Measurements from ENCODE around the gene ZKSCAN7. TPM values are rescaled to one million over a fixed set of nuclear protein-coding genes. Genes with fewer than 3 reads are reported as not detected.
"Not testable (repeated sequence)": the region's sequence is repeated elsewhere in the genome, so short reads cannot be mapped to it uniquely, and the experiment has no call there.

ZKSCAN7 gene
- total and polyA plus RNA-seq, 2 donors (not counting 1 experiment from before 2014, with no cell fraction given), result 3.0 to 13.2 TPM

- TF ChIP-seq CTCF (conservative IDR thresholded peaks at IDR 0.05 in 1 of 2, IDR thresholded peaks at IDR 0.05 in 1 of 2; ENCODE audit: low read depth in 1 of 2, low read length in 2 of 2) (no peak), EZH2 (IDR thresholded peaks at IDR 0.05; ENCODE audit: low read length, missing control alignments) (no peak)
- no peak overlapping the region for H3K9ac ChIP-seq (ENCODE audit: insufficient read depth, low read length)
- no peaks in the 10 kb centered on the region for H3K27me3 ChIP-seq (ENCODE audit: control insufficient read depth, insufficient read depth, low read length)
- no peaks in the 10 kb centered on the region for H3K4me1 ChIP-seq (ENCODE audit: control insufficient read depth, extremely low read depth, insufficient read depth, low read length)
- no peak overlapping the region for H2AFZ ChIP-seq (ENCODE audit: low read length)
- H3K79me2 ChIP-seq (ENCODE audit: control insufficient read depth, insufficient read depth, low read length), result no peaks in the 10 kb centered on the region
- no peaks in the 10 kb centered on the region for H4K20me1 ChIP-seq (ENCODE audit: control insufficient read depth, extremely low read depth, insufficient read depth, low read length)
- H3K9me3 ChIP-seq (ENCODE audit: control insufficient read depth, insufficient read depth, low read depth, low read length), result no peaks in the 10 kb centered on the region
- H3K4me2 ChIP-seq (ENCODE audit: extremely low read depth, insufficient read depth, low read length), result no peak overlapping the region
- DNase-seq (ENCODE audit: low read depth in 2 of 2), result peak; percentile 17 to 83
- H3K4me3 ChIP-seq (replicated peaks in 1 of 4; ENCODE audit: control extremely low read depth in 1 of 4, insufficient read depth in 1 of 4, low read depth in 3 of 4, low read length in 4 of 4), result no peak overlapping the region
- no peaks in the 10 kb centered on the region for H3K36me3 ChIP-seq (ENCODE audit: control insufficient read depth, insufficient read depth, low read length)
- no peak overlapping the region for H3K27ac ChIP-seq (ENCODE audit: insufficient read depth, low read length)
Measured at GRCh38 chr3:44568561-44568960, 13.6 kb downstream of the ZKSCAN7 start.

DNA sequence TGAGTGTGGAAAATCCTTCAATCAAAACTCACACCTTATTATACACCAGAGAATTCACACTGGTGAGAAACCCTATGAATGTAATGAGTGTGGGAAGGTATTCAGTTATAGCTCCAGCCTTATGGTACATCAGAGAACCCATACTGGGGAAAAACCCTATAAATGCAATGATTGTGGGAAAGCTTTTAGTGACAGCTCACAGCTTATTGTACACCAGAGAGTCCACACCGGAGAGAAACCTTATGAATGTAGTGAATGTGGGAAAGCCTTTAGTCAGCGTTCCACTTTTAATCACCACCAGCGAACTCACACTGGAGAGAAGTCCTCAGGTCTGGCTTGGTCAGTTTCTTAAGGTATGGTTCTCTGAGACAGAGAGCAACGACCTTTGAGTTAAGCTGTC lies 16.0 kb downstream of the ZKSCAN7 start:
- DNase-seq (ENCODE audit: low read depth in 2 of 2), result no peak
- H3K27ac ChIP-seq (ENCODE audit: insufficient read depth, low read length), result no peak overlapping the region
- no peaks in the 10 kb centered on the region for H3K9me3 ChIP-seq (ENCODE audit: control insufficient read depth, insufficient read depth, low read depth, low read length)
- no peaks in the 10 kb centered on the region for H3K79me2 ChIP-seq (ENCODE audit: control insufficient read depth, insufficient read depth, low read length)
- no peak overlapping the region for H3K4me3 ChIP-seq (replicated peaks in 1 of 4; ENCODE audit: control extremely low read depth in 1 of 4, insufficient read depth in 1 of 4, low read depth in 3 of 4, low read length in 4 of 4)
- no peak overlapping the region for H3K9ac ChIP-seq (ENCODE audit: insufficient read depth, low read length)
- H3K4me1 ChIP-seq (ENCODE audit: control insufficient read depth, extremely low read depth, insufficient read depth, low read length), result no peaks in the 10 kb centered on the region
- H3K36me3 ChIP-seq (ENCODE audit: control insufficient read depth, insufficient read depth, low read length), result no peaks in the 10 kb centered on the region
- TF ChIP-seq CTCF (conservative IDR thresholded peaks at IDR 0.05 in 1 of 2, IDR thresholded peaks at IDR 0.05 in 1 of 2; ENCODE audit: low read depth in 1 of 2, low read length in 2 of 2) (no peak), EZH2 (IDR thresholded peaks at IDR 0.05; ENCODE audit: low read length, missing control alignments) (no peak)
- no peak overlapping the region for H3K4me2 ChIP-seq (ENCODE audit: extremely low read depth, insufficient read depth, low read length)
- H4K20me1 ChIP-seq (ENCODE audit: control insufficient read depth, extremely low read depth, insufficient read depth, low read length), result no peaks in the 10 kb centered on the region
- no peak overlapping the region for H2AFZ ChIP-seq (ENCODE audit: low read length)
- no peaks in the 10 kb centered on the region for H3K27me3 ChIP-seq (ENCODE audit: control insufficient read depth, insufficient read depth, low read length)

DNA sequence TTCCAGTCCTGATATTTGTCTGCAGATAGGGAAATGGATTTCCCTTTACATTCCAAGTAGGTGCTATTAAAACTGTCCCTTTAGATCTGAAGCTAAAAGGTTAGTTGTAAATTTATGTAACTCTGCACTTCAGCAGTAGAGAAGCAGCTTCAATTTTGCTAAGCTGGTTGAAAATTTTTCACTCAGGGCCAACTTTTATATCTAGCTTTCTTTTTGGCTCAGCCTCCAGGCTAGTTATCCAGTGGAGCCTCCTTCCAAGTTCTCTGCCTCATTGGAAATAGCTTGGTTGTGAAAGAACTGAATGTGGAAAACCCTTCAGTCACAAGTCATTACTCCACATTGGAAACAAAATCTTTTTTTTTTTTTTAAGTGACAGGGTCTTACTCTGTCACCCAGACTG lies 21.6 kb downstream of the ZKSCAN7 start:
- no peak overlapping the region for H3K4me2 ChIP-seq (ENCODE audit: extremely low read depth, insufficient read depth, low read length)
- H3K27ac ChIP-seq (ENCODE audit: insufficient read depth, low read length), result no peak overlapping the region
- no peaks in the 10 kb centered on the region for H3K9me3 ChIP-seq (ENCODE audit: control insufficient read depth, insufficient read depth, low read depth, low read length)
- no peak overlapping the region for H3K9ac ChIP-seq (ENCODE audit: insufficient read depth, low read length)
- no peak for DNase-seq (ENCODE audit: low read depth in 2 of 2)
- no peaks in the 10 kb centered on the region for H3K79me2 ChIP-seq (ENCODE audit: control insufficient read depth, insufficient read depth, low read length)
- H3K27me3 ChIP-seq (ENCODE audit: control insufficient read depth, insufficient read depth, low read length), result no peaks in the 10 kb centered on the region
- TF ChIP-seq EZH2 (IDR thresholded peaks at IDR 0.05; ENCODE audit: low read length, missing control alignments) (no peak), CTCF (conservative IDR thresholded peaks at IDR 0.05 in 1 of 2, IDR thresholded peaks at IDR 0.05 in 1 of 2; ENCODE audit: low read depth in 1 of 2, low read length in 2 of 2) (no peak)
- no peak overlapping the region for H2AFZ ChIP-seq (ENCODE audit: low read length)
- H4K20me1 ChIP-seq (ENCODE audit: control insufficient read depth, extremely low read depth, insufficient read depth, low read length), result no peaks in the 10 kb centered on the region
- no peaks in the 10 kb centered on the region for H3K4me1 ChIP-seq (ENCODE audit: control insufficient read depth, extremely low read depth, insufficient read depth, low read length)
- no peak overlapping the region for H3K4me3 ChIP-seq (replicated peaks in 1 of 4; ENCODE audit: control extremely low read depth in 1 of 4, insufficient read depth in 1 of 4, low read depth in 3 of 4, low read length in 4 of 4)
- H3K36me3 ChIP-seq (ENCODE audit: control insufficient read depth, insufficient read depth, low read length), result no peaks in the 10 kb centered on the region

GRCh38 chr3:44577354-44577952 lies 22.5 kb downstream of the ZKSCAN7 start:
- H3K79me2 ChIP-seq (ENCODE audit: control insufficient read depth, insufficient read depth, low read length); H3K9ac ChIP-seq (ENCODE audit: insufficient read depth, low read length); H3K9me3 ChIP-seq (ENCODE audit: control insufficient read depth, insufficient read depth, low read depth, low read length); H3K27me3 ChIP-seq (ENCODE audit: control insufficient read depth, insufficient read depth, low read length); H4K20me1 ChIP-seq (ENCODE audit: control insufficient read depth, extremely low read depth, insufficient read depth, low read length); H3K4me3 ChIP-seq (replicated peaks in 1 of 4; ENCODE audit: control extremely low read depth in 1 of 4, insufficient read depth in 1 of 4, low read depth in 3 of 4, low read length in 4 of 4); H3K4me2 ChIP-seq (ENCODE audit: extremely low read depth, insufficient read depth, low read length); H3K27ac ChIP-seq (ENCODE audit: insufficient read depth, low read length); H3K36me3 ChIP-seq (ENCODE audit: control insufficient read depth, insufficient read depth, low read length); H2AFZ ChIP-seq (ENCODE audit: low read length); DNase-seq (ENCODE audit: low read depth in 2 of 2); H3K4me1 ChIP-seq (ENCODE audit: control insufficient read depth, extremely low read depth, insufficient read depth, low read length): not testable (repeated sequence)

GRCh38 chr3:44578316-44578715 lies 23.3 kb downstream of the ZKSCAN7 start:
- H3K4me2 ChIP-seq (ENCODE audit: extremely low read depth, insufficient read depth, low read length); H2AFZ ChIP-seq (ENCODE audit: low read length); H4K20me1 ChIP-seq (ENCODE audit: control insufficient read depth, extremely low read depth, insufficient read depth, low read length); H3K9ac ChIP-seq (ENCODE audit: insufficient read depth, low read length); H3K9me3 ChIP-seq (ENCODE audit: control insufficient read depth, insufficient read depth, low read depth, low read length); H3K27me3 ChIP-seq (ENCODE audit: control insufficient read depth, insufficient read depth, low read length); DNase-seq (ENCODE audit: low read depth in 2 of 2); H3K79me2 ChIP-seq (ENCODE audit: control insufficient read depth, insufficient read depth, low read length); H3K4me1 ChIP-seq (ENCODE audit: control insufficient read depth, extremely low read depth, insufficient read depth, low read length); H3K27ac ChIP-seq (ENCODE audit: insufficient read depth, low read length); H3K36me3 ChIP-seq (ENCODE audit: control insufficient read depth, insufficient read depth, low read length); H3K4me3 ChIP-seq (replicated peaks in 1 of 4; ENCODE audit: control extremely low read depth in 1 of 4, insufficient read depth in 1 of 4, low read depth in 3 of 4, low read length in 4 of 4): not testable (repeated sequence)

Data from fibroblast of lung (primary cell).